GM12865 (cell line): ENCODE measurements around the gene KLHDC3.
"Not testable (repeated sequence)": the region's sequence is repeated elsewhere in the genome, so short reads cannot be mapped to it uniquely, and the experiment has no call there.

Source experiments
- DNase-seq: peaks from one replicate; pipeline ENCODE4 v3.0.0; 2010; ENCODE audit warnings: low read depth
- H3K4me3 ChIP-seq: 2 replicates; pipeline ENCODE4 v1.5.1; 2011; ENCODE audit warnings: mild to moderate bottlenecking, low read depth, low read length, control low read depth
- TF ChIP-seq, protein P1 (sequence below): IDR thresholded peaks from 2 replicates; pipeline ENCODE4 v1.5.1; 2011; ENCODE audit warnings: low read length, control low read depth, low read depth, inconsistent platforms; ENCODE audit not compliant: insufficient read depth; ENCODE audit errors: missing control alignments

Gene KLHDC3

DNA sequence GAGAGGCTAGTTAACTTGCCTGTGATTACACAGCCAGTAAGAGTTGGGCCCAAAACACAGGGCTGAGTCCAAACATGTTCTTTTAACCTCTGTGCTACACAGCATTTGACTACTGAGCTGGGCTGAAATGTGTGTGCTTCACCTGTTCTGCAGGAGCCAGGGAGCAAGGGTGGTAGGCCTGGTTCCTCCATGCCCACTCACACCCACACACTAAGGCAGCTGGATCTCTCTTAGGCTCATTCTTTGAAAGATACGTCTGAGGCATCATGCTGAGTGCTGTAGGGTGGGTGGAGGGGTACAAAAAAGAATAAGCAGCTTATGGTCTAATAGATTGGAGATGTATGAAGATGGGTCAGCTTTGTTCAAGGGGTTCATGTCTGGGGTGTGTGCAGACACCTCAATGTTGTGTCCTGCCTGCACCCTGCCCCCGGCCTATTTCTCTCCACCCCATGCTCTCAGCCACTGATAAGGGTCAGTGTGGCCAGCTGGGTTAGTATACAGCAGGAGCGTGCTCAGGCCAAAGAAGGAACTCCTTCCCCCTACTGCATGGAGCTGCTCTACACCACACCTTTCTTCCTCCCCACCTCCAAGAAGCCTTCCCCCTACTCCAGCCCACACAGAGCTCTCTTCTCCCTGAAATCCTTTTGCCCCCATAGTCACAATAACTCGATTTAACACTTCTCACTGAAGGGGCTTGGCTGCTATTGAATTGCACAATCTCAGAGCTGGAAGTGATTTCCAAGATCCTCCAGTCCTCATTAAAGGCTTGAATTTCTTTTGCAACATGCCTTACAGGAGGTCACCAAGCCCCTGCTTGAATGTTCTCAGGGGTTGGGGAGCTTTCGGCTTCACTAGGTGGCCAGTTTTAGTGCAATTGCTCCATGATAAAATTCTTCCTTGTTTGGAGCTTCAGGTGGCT is 26.3 kb upstream of the KLHDC3 start:
- TF ChIP-seq, protein P1, sequence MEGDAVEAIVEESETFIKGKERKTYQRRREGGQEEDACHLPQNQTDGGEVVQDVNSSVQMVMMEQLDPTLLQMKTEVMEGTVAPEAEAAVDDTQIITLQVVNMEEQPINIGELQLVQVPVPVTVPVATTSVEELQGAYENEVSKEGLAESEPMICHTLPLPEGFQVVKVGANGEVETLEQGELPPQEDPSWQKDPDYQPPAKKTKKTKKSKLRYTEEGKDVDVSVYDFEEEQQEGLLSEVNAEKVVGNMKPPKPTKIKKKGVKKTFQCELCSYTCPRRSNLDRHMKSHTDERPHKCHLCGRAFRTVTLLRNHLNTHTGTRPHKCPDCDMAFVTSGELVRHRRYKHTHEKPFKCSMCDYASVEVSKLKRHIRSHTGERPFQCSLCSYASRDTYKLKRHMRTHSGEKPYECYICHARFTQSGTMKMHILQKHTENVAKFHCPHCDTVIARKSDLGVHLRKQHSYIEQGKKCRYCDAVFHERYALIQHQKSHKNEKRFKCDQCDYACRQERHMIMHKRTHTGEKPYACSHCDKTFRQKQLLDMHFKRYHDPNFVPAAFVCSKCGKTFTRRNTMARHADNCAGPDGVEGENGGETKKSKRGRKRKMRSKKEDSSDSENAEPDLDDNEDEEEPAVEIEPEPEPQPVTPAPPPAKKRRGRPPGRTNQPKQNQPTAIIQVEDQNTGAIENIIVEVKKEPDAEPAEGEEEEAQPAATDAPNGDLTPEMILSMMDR, result no peak
- no peak overlapping the region for H3K4me3 ChIP-seq
- DNase-seq, result no peak

DNA sequence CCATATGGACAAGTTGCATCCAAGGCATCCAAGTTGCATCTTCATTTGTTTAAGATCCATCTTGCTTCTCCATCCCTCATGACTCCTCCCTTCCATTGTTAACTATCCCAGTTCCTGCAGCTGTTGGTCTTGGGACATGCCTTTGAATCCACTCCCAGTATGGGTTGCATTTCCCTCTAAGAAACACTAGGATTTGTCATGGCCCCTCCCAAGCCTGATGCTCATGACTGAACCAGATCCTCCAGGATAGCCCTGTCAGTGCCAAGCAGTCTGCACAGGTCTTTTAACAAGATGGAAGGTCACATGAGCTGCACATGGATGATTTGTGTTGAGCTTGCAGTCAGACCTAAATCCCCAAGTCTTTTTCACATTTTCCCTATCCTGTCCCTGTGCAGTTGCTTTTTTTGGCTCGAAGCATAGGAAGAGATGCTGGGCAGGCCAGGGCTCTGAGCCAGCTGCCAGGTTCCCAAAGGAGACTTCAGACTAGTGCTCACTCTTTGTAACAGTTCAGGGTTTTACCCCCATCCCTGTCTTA is 25.5 kb upstream of the KLHDC3 start:
- no peak overlapping the region for H3K4me3 ChIP-seq
- TF ChIP-seq, protein P1, result no peak
- no peak for DNase-seq

DNA sequence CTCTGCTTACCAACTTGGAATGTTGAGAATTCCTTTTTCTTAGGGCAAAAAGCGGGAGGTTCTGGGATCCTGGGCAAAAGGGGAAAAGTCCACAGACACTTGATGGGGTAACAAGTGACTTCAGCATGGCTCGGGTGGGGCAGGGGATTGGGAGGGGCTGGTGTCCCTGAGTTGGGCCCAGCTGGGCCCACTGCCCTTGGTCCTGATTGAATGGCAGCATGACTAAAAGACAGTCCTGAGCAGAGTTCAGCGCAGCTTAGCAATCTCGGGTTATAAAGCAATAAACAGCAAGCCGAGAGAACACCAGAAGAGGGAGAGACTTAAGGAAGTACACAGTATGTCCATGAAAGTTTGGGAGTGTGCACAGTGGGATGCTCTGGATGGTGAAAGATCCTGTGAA is 24.1 kb upstream of the KLHDC3 start:
- H3K4me3 ChIP-seq, result no peak overlapping the region
- no peak for DNase-seq
- TF ChIP-seq, protein P1, result no peak

DNA sequence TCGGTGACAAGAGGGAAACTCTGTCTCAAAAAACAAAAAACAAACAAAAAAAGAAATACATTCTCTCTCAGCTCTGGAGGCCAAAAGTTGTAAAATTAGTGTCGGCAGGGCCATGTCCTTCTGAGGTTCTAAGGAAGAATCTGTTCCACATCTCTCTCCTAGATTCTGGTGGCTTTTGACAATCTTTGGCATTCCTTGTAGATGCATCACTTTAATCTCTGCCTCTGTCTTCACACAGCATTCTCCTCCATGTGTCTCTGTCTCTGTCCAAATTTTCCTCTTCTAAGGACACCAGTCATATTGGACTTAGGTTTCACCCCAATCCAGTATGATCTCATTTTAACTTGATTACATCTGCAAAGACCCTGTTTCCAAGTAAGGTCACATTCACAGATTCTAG is 20.6 kb upstream of the KLHDC3 start:
- no peak for DNase-seq
- H3K4me3 ChIP-seq, result no peak overlapping the region
- TF ChIP-seq, protein P1, result no peak

DNA sequence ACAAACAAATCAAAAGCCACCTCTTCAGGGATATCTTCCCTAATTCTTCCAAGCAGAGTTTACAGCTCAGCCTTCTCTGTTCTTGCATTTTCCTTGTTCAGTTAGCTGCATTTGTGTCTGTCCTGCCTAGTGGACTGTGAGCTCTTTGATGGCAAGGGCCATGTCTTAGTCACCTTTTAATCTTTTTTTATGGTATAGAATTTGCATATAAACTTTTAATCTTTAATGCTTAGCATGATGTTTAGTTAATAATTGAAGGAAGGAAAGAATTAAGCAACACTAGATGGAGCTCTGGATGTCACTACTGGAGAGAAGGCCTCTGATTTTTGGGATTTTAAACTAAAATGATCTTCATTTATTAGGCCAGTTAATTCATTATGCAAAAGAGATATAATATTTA is 17.5 kb upstream of the KLHDC3 start:
- DNase-seq, result no peak
- TF ChIP-seq, protein P1, result no peak
- H3K4me3 ChIP-seq, result no peak overlapping the region

DNA sequence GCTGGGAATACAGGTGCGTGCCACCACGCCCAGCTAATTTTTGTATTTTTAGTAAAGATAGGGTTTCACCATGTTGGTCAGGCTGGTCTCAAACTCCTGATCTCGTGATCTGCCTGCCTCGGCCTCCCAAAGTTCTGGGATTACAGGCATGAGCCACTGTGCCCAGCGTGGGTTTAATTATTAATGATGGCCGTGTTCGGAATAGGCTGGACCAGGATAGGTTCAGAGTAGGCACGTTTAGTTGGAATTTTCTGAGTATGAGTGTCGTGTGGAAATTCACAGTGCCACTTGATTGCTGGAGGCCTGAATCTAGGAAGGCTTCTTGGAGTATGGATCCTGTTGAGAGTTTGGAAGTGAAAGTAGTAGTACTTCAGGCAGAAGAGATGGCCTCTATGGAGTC is 15.8 kb upstream of the KLHDC3 start:
- not testable (repeated sequence) for DNase-seq, H3K4me3 ChIP-seq

DNA sequence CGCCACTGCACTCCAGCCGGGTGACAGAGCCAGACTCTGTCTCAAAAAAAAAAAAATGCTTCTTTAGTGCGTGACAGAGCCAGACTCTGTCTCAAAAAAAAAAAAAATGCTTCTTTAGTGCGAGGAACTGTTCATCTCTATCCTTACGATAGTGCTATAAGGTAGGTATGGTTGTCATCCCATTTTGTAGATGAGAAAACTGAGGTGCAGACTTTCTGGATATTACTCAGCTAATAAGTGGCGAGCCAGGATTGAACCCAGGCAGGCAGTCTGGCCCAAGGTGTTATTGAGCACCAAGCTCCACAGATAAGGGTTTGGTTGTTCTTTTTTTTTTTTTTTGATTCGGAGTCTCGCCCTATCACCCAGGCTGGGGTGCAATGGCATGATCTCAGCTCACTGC is 12.2 kb upstream of the KLHDC3 start:
- TF ChIP-seq, protein P1, result no peak
- no peak overlapping the region for H3K4me3 ChIP-seq
- DNase-seq, result no peak
